HG03442 (cell line): ENCODE results near the gene OTOP2.
"Not testable (repeated sequence)": the region's sequence is repeated elsewhere in the genome, so short reads cannot be mapped to it uniquely, and the experiment has no call there.

Experiments
- ATAC-seq: cut with Tn5 transposase; IDR thresholded peaks from one replicate; pipeline ENCODE4 v1.9.1; 2021; ENCODE audit warnings: mild to moderate bottlenecking, moderate library complexity; ENCODE audit not compliant: unreplicated experiment

The OTOP2 gene

DNA sequence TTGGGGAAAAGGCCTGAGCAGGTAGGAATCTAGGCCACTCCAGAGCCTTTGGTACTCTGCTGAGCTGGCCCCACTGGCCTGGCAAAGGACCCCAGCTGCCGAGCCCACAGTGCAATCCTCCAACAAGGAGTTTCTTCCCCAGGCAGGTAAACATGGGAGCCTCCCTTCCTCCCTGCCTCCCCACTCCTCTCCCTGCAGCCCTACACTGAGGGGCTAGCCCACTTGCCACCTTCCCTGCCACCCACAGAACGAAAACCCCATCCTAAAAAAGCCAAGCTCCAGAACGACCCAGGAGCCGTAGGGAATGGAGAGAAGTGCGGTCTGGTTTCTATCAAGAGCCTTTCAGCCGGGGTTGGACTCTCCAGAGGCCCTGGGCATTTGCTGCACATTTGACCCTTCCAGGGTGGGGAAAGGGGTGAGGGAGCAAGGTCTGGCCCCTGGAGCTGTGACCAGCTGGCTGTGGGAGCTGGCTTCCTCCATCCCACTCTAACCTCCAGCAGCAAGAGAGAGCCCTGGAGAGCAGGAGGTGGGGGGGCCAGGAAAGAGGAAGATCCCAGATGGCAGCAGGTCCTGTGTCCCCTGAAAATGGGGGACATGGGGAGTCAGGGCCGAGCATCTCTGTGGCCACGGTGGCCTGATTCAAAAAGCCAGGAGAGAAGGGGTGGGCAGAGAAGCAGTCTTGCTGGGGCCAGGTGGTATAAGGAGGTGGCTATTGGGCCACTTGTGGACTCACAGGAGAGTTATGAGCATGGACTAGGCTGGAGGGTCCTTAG lies 47.2 kb downstream of the OTOP2 start:
- ATAC-seq = no peak

DNA sequence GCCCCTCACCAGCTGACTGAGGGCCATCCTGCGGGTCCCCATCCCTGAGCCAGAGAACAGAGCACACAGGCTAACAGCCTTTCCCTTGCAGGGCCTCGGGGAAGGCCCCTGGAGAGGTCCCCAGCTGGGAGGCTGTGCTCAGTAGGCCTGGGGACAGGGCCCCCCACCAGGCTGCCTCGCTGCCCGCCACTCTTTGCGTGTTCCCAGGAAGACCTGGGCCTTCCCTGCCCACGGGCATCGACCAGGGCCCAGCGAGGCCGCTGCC lies 47.7 kb downstream of the OTOP2 start:
- ATAC-seq = no peak

DNA sequence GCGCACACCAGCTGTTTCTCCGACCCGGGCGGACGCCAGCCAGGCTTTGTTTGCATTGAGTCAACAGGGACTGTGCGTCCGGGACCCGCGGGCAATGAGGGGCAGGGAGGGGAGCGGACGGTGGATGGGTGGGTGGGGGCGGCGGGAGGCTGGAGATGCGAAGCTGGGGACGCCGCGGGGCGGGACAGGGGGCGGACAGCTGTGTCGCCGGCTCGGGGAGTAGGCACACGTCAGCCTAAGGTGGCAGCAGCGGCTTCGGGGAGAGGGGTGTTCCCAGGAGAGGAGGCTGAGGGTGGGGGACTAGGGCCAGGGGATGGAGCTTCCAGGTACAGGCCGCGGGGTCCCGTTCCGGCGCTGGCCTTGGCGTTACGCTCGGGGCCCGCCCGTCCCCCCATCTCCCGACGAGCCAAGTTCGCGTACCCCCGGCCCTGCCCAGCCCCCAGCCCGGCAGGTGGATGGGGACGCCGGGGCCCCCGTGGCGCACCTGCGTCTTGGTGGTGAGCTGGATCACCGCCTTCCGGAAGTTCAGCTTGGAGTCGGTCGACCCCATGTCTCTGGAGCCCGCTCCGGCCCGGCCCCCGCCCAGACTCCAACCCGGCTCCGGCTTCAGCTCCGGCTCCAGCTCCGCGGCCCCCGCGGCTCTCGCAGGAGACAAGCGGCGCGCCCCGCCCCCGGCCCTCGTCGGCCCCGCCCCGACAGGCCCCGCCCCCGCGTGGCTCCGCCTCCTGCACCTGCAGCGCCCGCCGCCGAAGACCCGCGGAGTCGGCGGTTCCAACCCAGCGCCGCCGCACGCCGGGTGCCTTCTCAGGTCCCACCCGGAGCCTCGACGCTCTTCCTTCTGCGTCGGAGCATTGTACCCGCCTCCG lies 48.3 kb downstream of the OTOP2 start, which contains the start of gene HID1:
HID1 (minus strand) TSS at position 653 of the 866 bp plus-strand sequence; CDS start at position 550, 103 bp downstream.
- no peak for ATAC-seq

DNA sequence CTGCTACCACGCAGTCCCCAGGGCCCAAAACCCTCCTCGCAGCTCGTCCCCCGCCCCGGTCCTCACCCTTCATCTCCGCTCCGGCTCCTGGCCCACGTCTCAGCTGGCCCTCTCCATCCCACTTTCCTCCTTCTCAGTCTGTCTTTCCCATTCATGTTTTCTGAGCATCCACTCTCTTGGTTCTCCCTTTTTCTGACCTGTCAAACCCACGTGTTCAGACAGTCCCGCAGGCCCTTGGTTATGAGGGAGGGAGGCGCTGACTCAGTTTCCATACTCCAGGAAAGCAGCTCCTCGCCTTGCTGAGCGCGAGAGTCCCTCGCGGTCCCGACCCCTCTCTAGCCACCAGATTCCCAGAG lies 48.9 kb downstream of the OTOP2 start:
- ATAC-seq = no peak

DNA sequence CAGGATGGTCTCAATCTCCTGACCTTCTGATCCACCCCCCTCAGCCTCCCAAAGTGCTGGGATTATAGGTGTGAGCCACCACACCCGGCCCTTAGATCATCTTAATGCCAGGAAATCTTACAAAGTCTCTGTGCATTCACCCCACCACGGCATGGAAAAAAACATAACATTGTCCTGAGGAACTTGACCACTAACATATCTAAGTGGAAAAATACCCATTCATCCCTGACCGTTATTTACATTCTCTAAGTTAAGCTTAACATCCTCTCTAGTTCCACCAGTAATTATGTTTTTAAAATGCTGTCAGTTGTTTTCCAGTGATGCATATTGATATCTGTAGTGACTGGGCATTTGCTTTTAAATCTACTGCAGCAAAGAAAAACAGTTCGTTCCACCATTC lies 51.9 kb downstream of the OTOP2 start:
- ATAC-seq = no peak

- no peak for ATAC-seq
These were observed 53.7 kb downstream of the OTOP2 start for GRCh38 chr17:74977802-74978201.

DNA sequence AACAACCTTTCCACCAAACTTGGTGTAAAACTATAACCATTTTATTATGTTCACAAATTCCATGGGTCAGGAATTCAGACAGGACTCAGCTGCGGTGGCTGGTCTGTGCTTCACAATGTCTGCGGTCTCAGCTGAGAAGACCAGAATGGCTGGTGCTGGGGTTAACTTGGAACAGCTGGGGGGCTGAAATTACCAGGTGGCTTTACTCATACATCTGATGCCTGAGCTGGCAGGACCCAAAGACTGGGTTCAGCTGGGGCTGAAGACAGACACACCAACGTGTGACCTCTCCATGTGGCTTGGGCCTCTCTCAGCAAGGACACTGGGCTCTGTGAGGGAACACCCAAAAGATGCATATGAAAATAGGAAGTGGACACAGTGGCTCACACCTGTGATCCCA lies 54.2 kb downstream of the OTOP2 start:
- ATAC-seq = no peak

- ATAC-seq = no peak
These were observed 55.5 kb downstream of the OTOP2 start for GRCh38 chr17:74979408-74980146.

DNA sequence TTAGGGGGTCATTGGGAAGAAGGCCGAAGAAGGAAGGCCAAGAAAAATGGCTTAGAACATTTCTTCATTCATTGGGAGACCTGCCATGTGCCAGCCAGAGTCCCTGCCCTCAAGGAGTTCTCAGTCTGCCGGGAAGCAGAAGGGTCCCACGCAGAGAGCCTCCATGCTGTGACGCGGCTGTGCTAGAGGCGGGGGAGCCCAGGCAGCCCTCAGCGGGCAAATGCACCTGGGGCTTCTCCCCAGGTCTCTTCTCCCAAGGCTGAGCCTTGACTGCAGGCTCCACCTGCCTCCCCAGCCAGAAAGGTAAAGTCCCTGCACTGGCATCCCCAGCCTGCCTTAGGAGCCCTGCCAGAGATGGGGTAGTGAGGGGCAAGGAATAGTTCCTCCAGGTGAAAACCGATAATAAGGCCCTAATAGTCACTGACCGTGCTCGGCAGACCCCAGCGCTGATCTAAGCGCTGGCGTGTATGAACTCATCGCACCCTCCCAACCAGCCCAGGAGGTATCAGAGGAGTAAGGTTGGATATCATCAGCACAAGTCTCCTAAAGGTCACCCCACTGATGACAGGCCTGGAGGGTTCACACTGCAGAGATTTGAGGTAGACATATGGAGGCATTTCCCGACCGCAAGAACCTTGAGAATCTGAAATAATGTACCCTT lies 57.4 kb downstream of the OTOP2 start:
- ATAC-seq = no peak

GRCh38 chr17:74981979-74982662 lies 58.0 kb downstream of the OTOP2 start:
- no peak for ATAC-seq

GRCh38 chr17:74982663-74983313 lies 58.7 kb downstream of the OTOP2 start:
- not testable (repeated sequence) for ATAC-seq
